Activated CD8-positive, alpha-beta T cell treated with anti-CD3 and anti-CD28 coated beads, Interleukin-2, amount 10 ng/mL, durations not matched to agents 7 days and 5 days (primary cell): Measurements from ENCODE around the gene WNT6. TPM values are rescaled to one million over a fixed set of nuclear protein-coding genes. Genes with fewer than 3 reads are reported as not detected.

Experiments
- ATAC-seq: fragments of 150-1000 bp; cut with Tn5 transposase; one replicate; pipeline ENCODE4 v1.10.0; 2021; ENCODE audit warnings: moderate library complexity
- CTCF ChIA-PET: fragments of 350-600 bp; sonication (Branson Sonifier 250); formaldehyde crosslinking; loops from one replicate; lab custom pipeline; 2021; ENCODE audit warnings: antibody characterized with exemption; lab: Charles Lee
- POLR2A ChIA-PET: fragments of 350-600 bp; sonication (Branson Sonifier 250); formaldehyde crosslinking; loops from one replicate; lab custom pipeline; 2021; ENCODE audit warnings: antibody characterized with exemption; lab: Charles Lee
- DNase-seq: peaks from one replicate; pipeline ENCODE4 v3.0.0-alpha.2; 2020
- H3K27ac Mint-ChIP-seq: one replicate; pipeline ENCODE4 v1.8.0; 2021; ENCODE audit warnings: mild to moderate bottlenecking, mixed read lengths
- H3K27me3 Mint-ChIP-seq: one replicate; pipeline ENCODE4 v1.8.0; 2021; ENCODE audit warnings: low read depth, mixed read lengths
- H3K36me3 Mint-ChIP-seq: one replicate; pipeline ENCODE4 v1.8.0; 2021; ENCODE audit warnings: low read depth, mixed read lengths
- H3K4me1 Mint-ChIP-seq: one replicate; pipeline ENCODE4 v1.8.0; 2021; ENCODE audit warnings: low read depth, mixed read lengths
- H3K4me3 Mint-ChIP-seq: one replicate; pipeline ENCODE4 v1.8.0; 2021; ENCODE audit warnings: mild to moderate bottlenecking, mixed read lengths
- H3K9me3 Mint-ChIP-seq: one replicate; pipeline ENCODE4 v1.8.0; 2022; ENCODE audit warnings: mixed read lengths; ENCODE audit not compliant: insufficient read depth
- microRNA-seq: library from miRNA; unstranded; fragments of <30 nt; microRNA quantifications from one replicate; pipeline ENCODE4 v1.2.0, GENCODE V29; 2022
- total RNA-seq, 2 experiments: library from RNA; stranded (reverse); gene quantifications; one replicate each; pipeline ENCODE4 v1.2.3, GENCODE V29; 2021

Gene WNT6
- total RNA-seq, 2 experiments from 2014 or later: not detected

GRCh38 chr2:218920504-218920903, 60.9 kb downstream of the WNT6 start:
- H3K36me3 Mint-ChIP-seq: peaks cover 3% of the 10 kb centered on the region
- peaks cover 16% of the 10 kb centered on the region for H3K27me3 Mint-ChIP-seq
- no peaks in the 10 kb centered on the region for H3K4me1 Mint-ChIP-seq
- H3K9me3 Mint-ChIP-seq: no peaks in the 10 kb centered on the region
- no peak overlapping the region for H3K4me3 Mint-ChIP-seq
- ChIA-PET CTCF (no interaction called here), POLR2A (no interaction called here)
- DNase-seq (no peak), ATAC-seq (no peak)
- no peak overlapping the region for H3K27ac Mint-ChIP-seq

Small RNA genes within 50 kb of the gene (microRNA-seq; reads per million reads assigned to microRNA genes)
- gene MIR9500: not detected

Other genes starting within 250 kb of the WNT6 start
- 10 to 100 TPM; 49.2 to 53.1 TPM for gene ZNF142, start 200.2 kb upstream of the WNT6 start, total RNA-seq
- gene BCS1L, start 200.1 kb upstream of the WNT6 start, total RNA-seq: 10 to 100 TPM; 50.1 to 50.5 TPM
- 10 to 100 TPM; 19.0 to 25.8 TPM for gene RNF25, start 187.8 kb upstream of the WNT6 start, total RNA-seq
- gene STK36, start 187.7 kb upstream of the WNT6 start, total RNA-seq: 10 to 100 TPM; 12.1 to 15.2 TPM
- gene TTLL4, start 149.0 kb upstream of the WNT6 start, total RNA-seq: 10 to 100 TPM; 25.8 to 27.7 TPM
- not detected for gene CYP27A1, start 77.7 kb upstream of the WNT6 start, total RNA-seq
- not detected for gene PRKAG3, start 28.0 kb upstream of the WNT6 start, total RNA-seq
- not detected for gene WNT10A, start 21.0 kb downstream of the WNT6 start, total RNA-seq
- gene CDK5R2, start 99.9 kb downstream of the WNT6 start, total RNA-seq: not detected
- gene FEV, start 125.4 kb downstream of the WNT6 start, total RNA-seq: not detected
- not detected for gene CRYBA2, start 133.6 kb downstream of the WNT6 start, total RNA-seq
- not detected for gene CFAP65, start 181.7 kb downstream of the WNT6 start, total RNA-seq
- gene IHH, start 201.1 kb downstream of the WNT6 start, total RNA-seq: not detected